GM12873 (cell line): ENCODE data around the gene GSK3A.

Experiments used
- TF ChIP-seq, protein P1 (sequence below): IDR thresholded peaks from 2 replicates; pipeline ENCODE4 v1.5.1; 2012; ENCODE audit warnings: low read depth, mild to moderate bottlenecking, moderate library complexity, low read length, control low read depth; ENCODE audit not compliant: insufficient read depth; ENCODE audit errors: missing control alignments

The GSK3A gene

DNA sequence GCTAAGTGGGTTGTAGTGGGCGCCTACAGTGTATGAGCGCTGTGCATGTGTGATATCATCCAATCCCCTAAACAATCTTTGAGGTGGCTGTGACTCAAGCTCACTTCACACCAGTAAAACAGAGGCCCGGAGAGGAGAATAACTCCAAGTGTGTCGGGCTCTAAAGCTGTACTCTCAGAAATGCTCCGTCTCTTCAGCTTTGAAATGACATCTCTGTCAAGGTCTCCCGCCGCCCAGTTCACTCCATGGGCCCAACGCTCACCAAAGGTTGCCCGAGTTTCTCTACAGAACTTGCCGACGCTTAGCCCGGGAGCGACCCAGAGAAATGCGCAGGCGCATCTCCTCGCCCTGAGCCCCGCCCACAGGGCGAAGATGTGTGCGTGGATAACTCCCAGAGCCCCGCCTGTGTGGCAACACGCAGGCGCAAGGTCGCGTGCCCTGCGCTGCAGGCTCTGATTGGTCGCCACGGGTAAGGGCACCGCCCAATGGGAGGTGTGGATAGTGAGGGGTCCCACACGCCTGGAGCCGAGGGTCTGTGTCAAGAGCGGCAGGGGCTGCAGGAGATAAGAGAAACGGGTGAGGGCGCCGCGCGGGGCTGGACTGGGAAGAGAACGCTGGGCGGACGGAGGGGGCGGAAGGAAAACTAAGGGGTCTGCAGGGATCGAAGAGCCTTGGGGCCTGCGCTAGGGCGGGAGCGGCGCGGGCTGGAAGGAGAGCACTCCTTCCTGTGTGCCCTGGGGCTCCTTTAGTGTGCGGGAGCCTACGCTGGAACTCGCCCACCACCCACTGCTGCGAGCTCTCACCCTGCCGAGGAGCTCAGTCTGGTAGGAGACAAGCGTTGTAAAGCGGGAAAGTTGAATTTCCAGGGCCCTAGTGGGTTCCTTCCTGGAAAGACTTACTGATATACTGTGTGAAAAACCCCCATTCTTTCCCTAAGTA lies 22.3 kb downstream of the GSK3A start, which contains the start of gene ZNF526:
ZNF526 (plus strand) TSS at position 501 of the 939 bp plus-strand sequence. CDS start 4,092 bp downstream, outside the sequence.
- TF ChIP-seq, protein P1, sequence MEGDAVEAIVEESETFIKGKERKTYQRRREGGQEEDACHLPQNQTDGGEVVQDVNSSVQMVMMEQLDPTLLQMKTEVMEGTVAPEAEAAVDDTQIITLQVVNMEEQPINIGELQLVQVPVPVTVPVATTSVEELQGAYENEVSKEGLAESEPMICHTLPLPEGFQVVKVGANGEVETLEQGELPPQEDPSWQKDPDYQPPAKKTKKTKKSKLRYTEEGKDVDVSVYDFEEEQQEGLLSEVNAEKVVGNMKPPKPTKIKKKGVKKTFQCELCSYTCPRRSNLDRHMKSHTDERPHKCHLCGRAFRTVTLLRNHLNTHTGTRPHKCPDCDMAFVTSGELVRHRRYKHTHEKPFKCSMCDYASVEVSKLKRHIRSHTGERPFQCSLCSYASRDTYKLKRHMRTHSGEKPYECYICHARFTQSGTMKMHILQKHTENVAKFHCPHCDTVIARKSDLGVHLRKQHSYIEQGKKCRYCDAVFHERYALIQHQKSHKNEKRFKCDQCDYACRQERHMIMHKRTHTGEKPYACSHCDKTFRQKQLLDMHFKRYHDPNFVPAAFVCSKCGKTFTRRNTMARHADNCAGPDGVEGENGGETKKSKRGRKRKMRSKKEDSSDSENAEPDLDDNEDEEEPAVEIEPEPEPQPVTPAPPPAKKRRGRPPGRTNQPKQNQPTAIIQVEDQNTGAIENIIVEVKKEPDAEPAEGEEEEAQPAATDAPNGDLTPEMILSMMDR = no peak

DNA sequence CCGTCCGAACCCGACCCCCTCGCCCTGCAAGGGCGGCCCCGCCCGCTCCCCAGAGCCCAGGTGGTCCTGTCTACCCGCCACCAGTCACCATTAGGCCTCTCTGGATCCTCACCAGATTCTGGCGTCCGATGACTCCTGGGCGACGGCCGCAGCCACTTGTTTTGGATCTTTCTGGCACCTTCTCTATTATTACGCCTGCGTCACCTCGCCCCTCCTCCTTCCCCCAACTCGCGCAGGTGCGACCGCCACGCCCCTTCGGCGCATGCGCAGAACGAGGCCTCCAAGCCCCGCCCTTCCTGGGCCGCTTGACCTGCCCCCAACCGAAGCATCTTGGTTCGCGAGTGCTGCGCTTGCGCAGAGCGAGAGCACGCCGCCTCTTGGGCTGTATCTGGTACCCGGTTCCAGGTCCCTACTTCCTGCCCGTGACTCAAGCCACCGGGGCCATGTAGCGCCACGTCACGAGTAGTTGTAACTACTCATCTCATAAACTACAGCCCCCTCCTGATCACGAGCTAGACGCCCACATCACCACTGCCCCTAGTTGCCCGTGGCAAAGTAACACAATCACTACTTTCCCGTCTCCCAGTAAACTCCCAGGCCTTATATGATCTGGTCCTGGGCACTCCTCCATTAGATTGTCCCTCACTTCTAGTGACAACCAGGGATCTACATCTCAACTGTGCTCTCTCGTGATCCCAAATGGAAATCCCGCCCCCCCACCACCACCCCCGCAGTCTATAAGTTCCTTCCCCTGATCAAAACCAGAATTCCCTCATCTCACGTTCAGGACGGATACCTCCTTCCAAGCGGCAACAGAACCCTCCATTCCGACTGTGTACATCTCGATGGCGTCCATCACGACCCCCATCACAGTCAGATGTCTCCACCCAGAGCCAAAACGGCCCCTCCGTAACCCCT lies 24.6 kb downstream of the GSK3A start, which contains the start of gene DEDD2:
DEDD2 (minus strand) TSS at position 158 of the 918 bp plus-strand sequence. CDS start 670 bp downstream, outside the sequence.
- TF ChIP-seq, protein P1 = no peak

DNA sequence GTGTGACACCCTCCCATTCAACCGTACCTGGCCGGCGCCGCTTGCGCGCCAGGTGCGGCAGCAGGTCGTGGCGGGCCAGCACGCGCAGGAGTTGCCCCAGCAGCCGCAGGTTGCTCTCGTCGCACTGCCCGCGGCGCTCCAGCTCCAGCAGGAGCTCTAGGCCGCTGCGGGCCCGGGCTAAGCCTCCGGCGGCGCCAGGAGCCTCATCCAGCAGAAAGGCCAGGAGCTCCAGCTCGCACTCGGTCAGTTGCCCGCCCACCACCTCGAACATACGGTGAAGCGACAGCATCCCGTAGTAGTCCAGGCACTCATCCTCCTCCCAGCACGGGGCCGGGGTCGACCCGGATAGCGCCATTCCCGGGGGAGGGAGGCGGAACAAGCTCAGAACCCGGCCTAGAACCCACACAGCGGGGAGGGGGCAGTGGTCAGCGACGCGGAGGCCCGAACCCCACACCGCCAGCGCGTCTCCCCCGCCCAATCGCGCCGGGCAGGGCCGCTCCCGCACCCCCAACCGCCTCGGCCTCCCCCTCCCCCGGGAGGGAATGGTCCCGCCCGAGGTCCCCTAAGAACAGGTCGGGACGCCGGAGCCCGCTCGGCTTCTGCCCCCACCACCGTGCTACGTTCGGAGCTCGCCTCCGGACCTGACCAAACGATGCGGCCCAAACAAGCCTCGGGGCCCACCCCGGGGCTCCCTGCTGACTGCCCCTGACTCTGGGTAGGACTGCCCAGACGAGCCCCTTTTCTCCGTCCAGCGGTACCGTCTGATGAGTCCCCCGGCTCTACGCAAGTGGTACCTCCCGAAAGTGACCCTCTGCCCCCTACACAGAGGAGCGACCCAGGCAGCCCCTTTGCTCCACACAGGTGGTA lies 25.5 kb downstream of the GSK3A start:
- TF ChIP-seq, protein P1 = no peak

DNA sequence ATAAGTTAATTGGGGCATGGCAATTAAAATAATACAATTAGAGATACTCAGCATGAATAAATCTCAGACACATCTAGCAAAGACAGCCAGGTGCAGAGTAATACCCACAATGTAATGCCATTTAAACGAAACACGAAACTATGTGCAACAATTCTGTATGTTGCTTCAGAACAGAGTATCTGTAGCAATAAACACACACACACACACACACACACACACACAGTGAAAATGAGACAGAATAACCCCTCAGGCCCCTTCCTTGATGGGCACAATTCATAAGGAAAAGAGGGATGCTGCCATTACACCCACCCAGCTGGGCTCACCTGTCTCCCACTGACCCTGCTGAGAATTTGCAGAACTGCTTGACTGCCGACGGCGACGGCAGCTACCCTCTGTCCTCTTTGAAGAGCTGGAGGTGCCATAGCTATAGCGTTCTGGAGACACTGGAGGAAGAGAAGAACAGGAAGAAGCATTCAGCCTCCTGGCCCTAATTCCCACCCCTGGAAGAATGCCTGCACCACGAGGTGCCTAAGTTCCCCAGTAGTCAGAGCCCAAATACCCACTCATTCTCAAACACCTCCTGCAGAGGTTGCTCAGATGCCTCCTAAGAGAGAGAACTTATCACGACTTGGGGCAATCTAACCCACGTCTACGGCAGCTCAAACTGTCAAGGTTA lies 27.5 kb downstream of the GSK3A start:
- TF ChIP-seq, protein P1 = no peak

DNA sequence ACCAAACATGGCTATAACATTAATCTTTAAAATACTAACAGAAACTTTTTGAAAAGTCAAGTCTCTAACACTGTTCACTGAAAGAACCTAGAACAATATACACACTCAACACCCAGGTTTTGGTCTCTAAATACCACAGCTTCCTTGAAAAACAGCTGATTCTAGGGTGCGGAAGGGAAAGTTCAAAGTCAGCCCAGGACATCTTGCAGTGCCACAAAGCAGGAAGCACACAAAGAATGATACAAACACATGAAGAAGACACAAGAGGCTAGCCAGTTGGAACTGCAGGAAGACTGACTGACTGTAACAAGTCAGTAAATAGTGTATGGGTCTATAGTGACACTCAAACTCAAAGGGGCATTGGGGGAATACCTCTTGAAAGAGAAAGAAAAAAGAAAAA lies 29.5 kb downstream of the GSK3A start:
- TF ChIP-seq, protein P1 = no peak

DNA sequence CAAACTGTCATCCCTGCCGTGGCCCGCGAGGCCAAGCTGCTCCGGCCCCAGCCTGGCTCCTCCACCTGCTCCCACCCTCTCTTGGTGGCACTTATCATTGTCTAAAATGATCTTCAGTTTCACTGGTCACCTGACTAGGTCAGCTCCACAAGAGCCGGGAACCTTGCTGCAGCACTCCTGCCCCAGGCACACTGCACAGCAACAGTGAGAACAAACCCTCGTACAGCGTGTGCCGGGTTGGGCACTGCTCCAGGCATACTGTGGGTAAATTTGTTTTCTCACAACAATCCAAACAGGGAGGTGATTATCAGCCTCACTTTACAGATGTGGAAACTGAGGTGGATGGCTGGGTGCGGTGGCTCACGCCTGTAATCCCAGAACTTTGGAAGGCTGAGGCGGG lies 33.8 kb downstream of the GSK3A start:
- TF ChIP-seq, protein P1 = no peak
